CD4-positive, alpha-beta T cell (primary cell): ENCODE measurements around the gene SP9. TPM values are rescaled to one million over a fixed set of nuclear protein-coding genes. Genes with fewer than 3 reads are reported as not detected.

Experiments
- ATAC-seq: fragments of 200-7000 bp; cut with Tn5 transposase; one replicate; pipeline ENCODE4 v1.10.0; 2022; ENCODE audit warnings: mild to moderate bottlenecking; ENCODE audit not compliant: poor library complexity
- CTCF ChIA-PET: fragments of 350-600 bp; sonication (Branson Sonifier 250); formaldehyde crosslinking; loops from one replicate; lab custom pipeline; 2021; ENCODE audit warnings: antibody characterized with exemption, inconsistent platforms; lab: Charles Lee
- POLR2A ChIA-PET: fragments of 350-600 bp; sonication (Branson Sonifier 250); formaldehyde crosslinking; loops from one replicate; lab custom pipeline; 2021; ENCODE audit warnings: antibody characterized with exemption, inconsistent platforms; lab: Charles Lee
- DNase-seq, 14 experiments: peaks; one replicate each; pipeline ENCODE4 v3.0.0-alpha.2; 2013 to 2020; ENCODE audit warnings: mixed read lengths in 2 of 14
- H3K27ac ChIP-seq, 2 donors: one replicate each; pipeline versions ENCODE4 v1.5.1 to v1.7.0; 2013; ENCODE audit warnings: low read length in 2 of 2, low read depth in 1 of 2, mild to moderate bottlenecking in 1 of 2
- H3K27me3 ChIP-seq, 2 experiments: 1 replicate in 1 of 2; 2 replicates in 1 of 2; pipeline versions ENCODE4 v1.6.1 to v1.7.0; 2013; ENCODE audit warnings: low read length in 2 of 2, control low read depth in 1 of 2, mild to moderate bottlenecking in 1 of 2, moderate library complexity in 1 of 2; ENCODE audit not compliant: insufficient read depth in 2 of 2, control insufficient read depth in 1 of 2
- H3K36me3 ChIP-seq: one replicate; pipeline ENCODE4 v1.6.1; 2013; ENCODE audit warnings: low read length, control low read depth; ENCODE audit not compliant: insufficient read depth
- H3K4me1 ChIP-seq: one replicate; pipeline ENCODE4 v1.6.1; 2013; ENCODE audit warnings: low read length, control low read depth; ENCODE audit not compliant: insufficient read depth
- H3K4me3 ChIP-seq: one replicate; pipeline ENCODE4 v1.5.1; 2013; ENCODE audit warnings: mild to moderate bottlenecking, low read length, moderate library complexity
- H3K9me3 ChIP-seq, 2 experiments: 1 replicate in 1 of 2; 2 replicates in 1 of 2; pipeline versions ENCODE4 v1.6.1 to v1.7.0; 2013; ENCODE audit warnings: low read length in 2 of 2, mild to moderate bottlenecking in 2 of 2, control low read depth in 1 of 2, moderate library complexity in 1 of 2; ENCODE audit not compliant: control insufficient read depth in 1 of 2, insufficient read depth in 1 of 2
- H3K27ac Mint-ChIP-seq: one replicate; pipeline ENCODE4 v1.8.0; 2020; ENCODE audit warnings: mixed read lengths
- H3K27me3 Mint-ChIP-seq: one replicate; pipeline ENCODE4 v1.8.0; 2021; ENCODE audit warnings: mixed read lengths
- H3K36me3 Mint-ChIP-seq: one replicate; pipeline ENCODE4 v1.8.0; 2021; ENCODE audit warnings: low read depth, mixed read lengths
- H3K4me1 Mint-ChIP-seq: one replicate; pipeline ENCODE4 v1.8.0; 2021; ENCODE audit warnings: low read depth, mixed read lengths
- H3K4me3 Mint-ChIP-seq: one replicate; pipeline ENCODE4 v1.8.0; 2020; ENCODE audit warnings: mild to moderate bottlenecking, mixed read lengths
- H3K9me3 Mint-ChIP-seq: one replicate; pipeline ENCODE4 v1.8.0; 2020; ENCODE audit warnings: mixed read lengths
- intact Hi-C, 2 experiments: fragments of 100-400 bp; cut with DNase I in 1 of 2; cut with micrococcal nuclease in 1 of 2; formaldehyde crosslinking; loops; one replicate each; pipeline versions ENCODE4 v1.15.1 to v1.9.0; 2023 to 2025; cut with DNase I, micrococcal nuclease
- total RNA-seq, 174 experiments: library from RNA in 2 of 174; stranded (reverse) in 2 of 174; gene quantifications; one replicate each; pipeline ENCODE4 v1.2.3 and lab custom pipeline; 2021 to 2026
- TF ChIP-seq, protein P1 (sequence below): fragments of 200-600 bp; IDR thresholded peaks from one replicate; pipeline ENCODE4 v1.8.0; 2022; ENCODE audit warnings: antibody characterized with exemption, mild to moderate bottlenecking

The SP9 gene
- total RNA-seq, 2 experiments from 2014 or later = not detected

GRCh38 chr2:174328114-174328960 lies 6.4 kb upstream of the SP9 start:
- TF ChIP-seq, protein P1, sequence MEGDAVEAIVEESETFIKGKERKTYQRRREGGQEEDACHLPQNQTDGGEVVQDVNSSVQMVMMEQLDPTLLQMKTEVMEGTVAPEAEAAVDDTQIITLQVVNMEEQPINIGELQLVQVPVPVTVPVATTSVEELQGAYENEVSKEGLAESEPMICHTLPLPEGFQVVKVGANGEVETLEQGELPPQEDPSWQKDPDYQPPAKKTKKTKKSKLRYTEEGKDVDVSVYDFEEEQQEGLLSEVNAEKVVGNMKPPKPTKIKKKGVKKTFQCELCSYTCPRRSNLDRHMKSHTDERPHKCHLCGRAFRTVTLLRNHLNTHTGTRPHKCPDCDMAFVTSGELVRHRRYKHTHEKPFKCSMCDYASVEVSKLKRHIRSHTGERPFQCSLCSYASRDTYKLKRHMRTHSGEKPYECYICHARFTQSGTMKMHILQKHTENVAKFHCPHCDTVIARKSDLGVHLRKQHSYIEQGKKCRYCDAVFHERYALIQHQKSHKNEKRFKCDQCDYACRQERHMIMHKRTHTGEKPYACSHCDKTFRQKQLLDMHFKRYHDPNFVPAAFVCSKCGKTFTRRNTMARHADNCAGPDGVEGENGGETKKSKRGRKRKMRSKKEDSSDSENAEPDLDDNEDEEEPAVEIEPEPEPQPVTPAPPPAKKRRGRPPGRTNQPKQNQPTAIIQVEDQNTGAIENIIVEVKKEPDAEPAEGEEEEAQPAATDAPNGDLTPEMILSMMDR = no peak
- intact Hi-C loops = loop anchor here in 1 of 2 experiments (5.0 kb wide), 1 partner anchor 81 kb away; the partner anchor contains the start of gene OLA1
- Histone ChIP-seq H3K27ac (no peak overlapping the region), H3K36me3 (no peaks in the 10 kb centered on the region), H3K4me1 (peaks cover 42% of the 10 kb centered on the region), H3K27me3 (peaks cover 91 to 92% of the 10 kb centered on the region in 2 experiments), H3K9me3 (peaks cover 0 to 38% of the 10 kb centered on the region in 2 experiments), H3K4me3 (no peak overlapping the region)
- Mint-ChIP-seq H3K4me1 (peaks cover 50% of the 10 kb centered on the region), H3K27ac (no peak overlapping the region), H3K27me3 (peaks cover 100% of the 10 kb centered on the region), H3K36me3 (no peaks in the 10 kb centered on the region), H3K9me3 (peaks cover 3% of the 10 kb centered on the region), H3K4me3 (peak overlapping the region; percentile 74)
- POLR2A ChIA-PET = interaction anchor here (1.9 kb wide), 1 partner anchor 9 kb away, joined by 7 read pairs; no protein-coding TSS in a partner anchor
- CTCF ChIA-PET = no interaction called here
- DNase-seq = peak in 1 of 14 experiments; percentile 23
- ATAC-seq = no peak

DNA sequence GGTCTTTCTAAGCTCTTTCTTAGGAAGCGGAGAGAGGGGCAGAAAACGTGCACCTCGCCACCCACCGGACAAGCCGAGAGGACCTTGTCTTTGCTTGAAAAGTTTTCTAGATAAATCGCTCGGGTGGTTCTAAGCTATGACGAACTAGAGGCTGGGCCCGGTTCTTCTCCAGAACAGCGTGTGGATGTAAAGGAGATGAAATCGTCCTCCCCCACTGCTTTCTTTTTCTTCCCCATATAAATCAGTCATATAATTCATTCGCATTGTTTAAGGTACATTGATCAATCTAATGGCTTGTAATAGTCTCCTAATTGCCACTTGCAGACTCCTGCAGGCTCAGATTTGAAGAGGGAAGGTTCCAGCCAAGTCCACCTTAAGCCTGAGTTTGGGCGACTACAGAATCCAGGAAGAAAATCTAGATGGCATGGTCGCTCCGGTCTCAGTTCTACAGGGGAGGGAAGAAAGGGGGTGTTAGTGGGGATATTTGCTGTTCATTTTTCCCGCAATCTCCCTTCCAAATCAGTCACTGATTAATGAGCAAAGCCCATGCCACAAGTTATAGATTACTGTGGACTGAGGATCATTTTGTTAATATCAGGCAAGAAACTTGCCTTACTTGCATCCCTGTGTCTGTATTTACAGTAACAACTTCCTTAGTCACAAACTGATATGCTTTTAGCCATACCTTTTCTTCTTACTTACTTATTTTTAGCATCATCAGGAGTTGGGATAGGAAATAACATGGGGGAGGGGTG lies 5.6 kb upstream of the SP9 start:
- Histone ChIP-seq H3K36me3 (no peaks in the 10 kb centered on the region), H3K27me3 (peaks cover 95 to 97% of the 10 kb centered on the region in 2 experiments), H3K4me1 (peaks cover 50% of the 10 kb centered on the region), H3K4me3 (no peak overlapping the region), H3K9me3 (peaks cover 0 to 46% of the 10 kb centered on the region in 2 experiments), H3K27ac (no peak overlapping the region)
- Mint-ChIP-seq H3K4me3 (peak overlapping the region; percentile 61), H3K4me1 (peaks cover 58% of the 10 kb centered on the region), H3K36me3 (no peaks in the 10 kb centered on the region), H3K27me3 (peaks cover 100% of the 10 kb centered on the region), H3K27ac (no peak overlapping the region), H3K9me3 (peaks cover 3% of the 10 kb centered on the region)
- POLR2A ChIA-PET = interaction anchor here (1.9 kb wide), 1 partner anchor 8 kb away, joined by 7 read pairs; no protein-coding TSS in a partner anchor
- DNase-seq (no peak), ATAC-seq (no peak)
- CTCF ChIA-PET = no interaction called here
- intact Hi-C loops = loop anchor here in 1 of 2 experiments (5.0 kb wide), 1 partner anchor 82 kb away; the partner anchor contains the start of gene OLA1
- TF ChIP-seq, protein P1 = no peak

- Mint-ChIP-seq H3K27me3 (peaks cover 97% of the 10 kb centered on the region), H3K4me3 (peak overlapping the region; percentile 18)
- CTCF ChIA-PET = no interaction called here
These were observed 3.7 kb upstream of the SP9 start for GRCh38 chr2:174330945-174331594.

More at GRCh38 chr2:174330945-174331594, 3.7 kb upstream of the SP9 start:
- Mint-ChIP-seq H3K27ac (no peak overlapping the region), H3K36me3 (no peaks in the 10 kb centered on the region), H3K9me3 (peaks cover 3% of the 10 kb centered on the region), H3K4me1 (peaks cover 64% of the 10 kb centered on the region)
- DNase-seq (no peak), ATAC-seq (no peak)
- TF ChIP-seq, protein P1 = no peak
- H3K27ac ChIP-seq = no peak overlapping the region
- POLR2A ChIA-PET = interaction anchor here (1.2 kb wide), 1 partner anchor 13 kb away, joined by 3 read pairs; no protein-coding TSS in a partner anchor
- no peak overlapping the region for H3K4me3 ChIP-seq
- H3K4me1 ChIP-seq = peaks cover 66% of the 10 kb centered on the region
- H3K27me3 ChIP-seq = peaks cover 95 to 97% of the 10 kb centered on the region in 2 experiments
- H3K9me3 ChIP-seq = peaks cover 0 to 61% of the 10 kb centered on the region in 2 experiments
- no peaks in the 10 kb centered on the region for H3K36me3 ChIP-seq
- intact Hi-C loops = loop anchor here (10.0 kb wide), 2 partner anchors 576 to 1754 kb away; partner anchors contain the start of gene EVX2 (in 1 of the 2)
